Retinal pigment epithelial cell (primary cell): ENCODE results near the gene TRIM69.
"Not testable (repeated sequence)": the region's sequence is repeated elsewhere in the genome, so short reads cannot be mapped to it uniquely, and the experiment has no call there.

Source experiments
- DNase-seq: peaks from one replicate; pipeline ENCODE4 v3.0.0-alpha.2; 2010; ENCODE audit warnings: low read depth
- H3K4me3 ChIP-seq: 2 replicates; pipeline ENCODE4 v1.5.1; 2011; ENCODE audit warnings: mild to moderate bottlenecking, low read length, control low read depth, moderate library complexity
- TF ChIP-seq, protein P1 (sequence below): conservative IDR thresholded peaks from 2 replicates; pipeline ENCODE4 v1.5.1; 2011; ENCODE audit warnings: low read depth, low read length, control low read depth, inconsistent platforms

Gene TRIM69

DNA sequence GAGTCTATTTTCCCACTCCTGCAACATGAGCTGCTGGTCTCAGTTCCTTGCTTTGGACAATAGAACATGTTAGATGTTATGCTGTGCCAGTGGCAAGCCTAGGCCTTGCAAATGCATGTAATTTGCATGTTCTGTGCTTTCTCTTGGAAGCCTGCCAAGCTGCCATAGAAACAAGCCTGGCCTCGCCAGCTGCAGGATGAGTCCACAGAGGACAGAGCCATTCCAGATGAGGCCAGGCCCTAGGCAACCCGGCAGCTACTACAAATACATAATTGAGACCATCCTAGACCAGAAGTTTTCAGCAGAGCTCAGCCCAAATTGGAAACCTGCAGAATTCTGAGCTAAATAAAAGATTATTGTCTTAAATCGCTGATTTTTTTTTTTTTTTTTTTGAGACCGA is 39.6 kb downstream of the TRIM69 start:
- no peak overlapping the region for H3K4me3 ChIP-seq
- no peak for DNase-seq
- TF ChIP-seq, protein P1, sequence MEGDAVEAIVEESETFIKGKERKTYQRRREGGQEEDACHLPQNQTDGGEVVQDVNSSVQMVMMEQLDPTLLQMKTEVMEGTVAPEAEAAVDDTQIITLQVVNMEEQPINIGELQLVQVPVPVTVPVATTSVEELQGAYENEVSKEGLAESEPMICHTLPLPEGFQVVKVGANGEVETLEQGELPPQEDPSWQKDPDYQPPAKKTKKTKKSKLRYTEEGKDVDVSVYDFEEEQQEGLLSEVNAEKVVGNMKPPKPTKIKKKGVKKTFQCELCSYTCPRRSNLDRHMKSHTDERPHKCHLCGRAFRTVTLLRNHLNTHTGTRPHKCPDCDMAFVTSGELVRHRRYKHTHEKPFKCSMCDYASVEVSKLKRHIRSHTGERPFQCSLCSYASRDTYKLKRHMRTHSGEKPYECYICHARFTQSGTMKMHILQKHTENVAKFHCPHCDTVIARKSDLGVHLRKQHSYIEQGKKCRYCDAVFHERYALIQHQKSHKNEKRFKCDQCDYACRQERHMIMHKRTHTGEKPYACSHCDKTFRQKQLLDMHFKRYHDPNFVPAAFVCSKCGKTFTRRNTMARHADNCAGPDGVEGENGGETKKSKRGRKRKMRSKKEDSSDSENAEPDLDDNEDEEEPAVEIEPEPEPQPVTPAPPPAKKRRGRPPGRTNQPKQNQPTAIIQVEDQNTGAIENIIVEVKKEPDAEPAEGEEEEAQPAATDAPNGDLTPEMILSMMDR, result no peak

DNA sequence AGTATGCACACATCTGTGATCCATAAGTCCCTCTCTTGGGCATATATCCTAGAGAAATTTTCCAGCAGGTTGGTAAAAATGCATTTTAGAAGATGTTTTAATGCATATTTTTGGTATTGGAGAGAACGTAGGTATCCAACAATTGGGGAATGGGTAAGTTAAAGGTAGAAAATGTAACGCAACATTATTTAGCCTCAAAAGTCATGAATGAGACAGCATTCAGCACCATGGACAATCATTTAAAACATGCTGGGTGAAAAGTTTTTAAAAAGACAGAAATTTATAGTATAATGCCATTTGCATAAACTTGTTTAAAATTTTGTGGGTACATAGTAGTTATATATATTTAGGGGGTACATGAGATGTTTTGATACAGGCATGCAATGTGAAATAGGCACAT is 43.4 kb downstream of the TRIM69 start:
- no peak overlapping the region for H3K4me3 ChIP-seq
- DNase-seq, result no peak
- TF ChIP-seq, protein P1, result no peak

DNA sequence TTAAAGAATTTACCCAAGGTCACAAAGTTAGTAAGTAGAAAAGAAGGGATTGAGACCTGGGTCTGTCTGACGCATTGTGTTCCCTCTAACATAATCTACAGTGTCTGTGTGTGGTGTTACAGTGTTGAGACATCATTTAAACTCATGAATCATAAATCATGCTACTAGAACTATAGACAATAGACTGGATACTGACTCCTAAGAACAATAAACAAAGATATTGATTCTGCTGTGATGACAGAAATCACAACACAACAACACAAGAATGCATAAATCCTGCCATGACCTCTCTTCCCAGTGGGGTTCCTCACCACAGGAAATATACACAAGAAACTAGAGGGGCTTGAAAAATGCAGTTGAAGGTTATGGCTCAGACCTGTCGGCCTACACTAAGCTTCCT is 44.3 kb downstream of the TRIM69 start:
- TF ChIP-seq, protein P1, result no peak
- H3K4me3 ChIP-seq, result no peak overlapping the region
- no peak for DNase-seq

DNA sequence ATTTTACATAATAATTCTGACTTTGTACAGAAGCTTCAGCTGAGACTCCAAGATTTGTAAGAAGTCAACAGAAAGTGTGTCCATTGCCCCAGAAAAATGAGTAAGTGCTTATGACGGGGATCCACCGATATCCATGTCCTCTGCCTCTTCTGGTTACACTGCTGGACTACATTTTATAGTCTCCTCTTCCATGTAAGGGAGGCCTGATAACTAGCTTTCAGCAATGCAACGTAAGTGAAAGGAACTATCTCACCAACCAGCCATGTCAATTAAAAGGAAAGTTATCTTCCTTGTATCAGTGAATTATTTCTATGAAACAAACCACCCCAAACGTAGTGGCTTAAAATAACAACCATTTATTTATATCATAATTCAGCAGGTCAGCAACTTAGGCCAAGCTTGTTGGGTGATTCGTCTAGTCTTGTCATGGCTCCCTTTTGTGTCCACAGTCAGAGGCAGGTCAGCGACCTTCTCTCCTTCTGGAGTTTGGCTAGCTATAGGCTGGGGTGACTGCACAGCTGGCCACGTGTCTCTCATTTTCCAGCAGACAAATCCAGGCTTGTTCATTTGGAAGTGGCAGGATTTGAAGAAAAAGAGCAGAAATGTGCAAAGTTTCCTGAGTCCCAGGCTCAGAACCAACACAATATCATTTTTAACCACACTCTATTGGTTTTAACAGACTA is 44.9 kb downstream of the TRIM69 start:
- TF ChIP-seq, protein P1, result no peak
- no peak for DNase-seq
- H3K4me3 ChIP-seq, result no peak overlapping the region

DNA sequence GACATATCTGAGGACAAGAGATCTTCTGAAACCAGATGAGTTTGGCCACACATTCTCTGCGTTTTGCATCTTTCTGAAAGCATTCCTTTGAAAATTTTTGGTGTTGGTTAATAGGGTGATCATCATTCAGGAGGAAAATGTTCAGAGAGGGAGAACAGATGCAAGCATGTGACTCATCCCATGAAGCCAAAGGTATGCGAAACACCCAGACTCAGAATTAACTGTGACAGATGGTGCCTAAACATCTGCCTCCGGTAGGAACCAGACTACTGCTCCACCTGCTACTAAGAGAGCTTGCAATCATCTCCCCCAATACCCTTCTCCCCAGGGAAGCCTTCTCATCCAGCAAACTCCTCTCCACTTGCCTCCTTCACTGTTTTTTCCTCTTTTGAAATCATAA is 46.2 kb downstream of the TRIM69 start:
- TF ChIP-seq, protein P1, result no peak
- DNase-seq, result no peak
- H3K4me3 ChIP-seq, result no peak overlapping the region

DNA sequence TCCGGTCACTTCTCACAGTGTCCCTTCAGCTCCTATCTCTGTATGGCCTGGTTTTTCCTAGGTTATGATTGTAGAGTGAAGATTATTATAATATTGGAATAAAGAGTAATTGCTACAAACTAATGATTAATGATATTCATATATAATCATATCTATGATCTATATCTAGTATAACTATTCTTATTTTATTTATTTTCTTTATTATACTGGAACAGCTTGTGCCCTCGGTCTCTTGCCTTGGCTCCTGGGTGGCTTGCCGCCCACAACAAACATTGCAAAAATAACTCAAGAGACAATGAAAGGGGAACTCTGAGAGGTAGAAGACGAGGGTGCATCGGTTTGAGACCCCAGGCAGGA is 48.6 kb downstream of the TRIM69 start:
- peak overlapping the region; percentile 70 for H3K4me3 ChIP-seq

DNA sequence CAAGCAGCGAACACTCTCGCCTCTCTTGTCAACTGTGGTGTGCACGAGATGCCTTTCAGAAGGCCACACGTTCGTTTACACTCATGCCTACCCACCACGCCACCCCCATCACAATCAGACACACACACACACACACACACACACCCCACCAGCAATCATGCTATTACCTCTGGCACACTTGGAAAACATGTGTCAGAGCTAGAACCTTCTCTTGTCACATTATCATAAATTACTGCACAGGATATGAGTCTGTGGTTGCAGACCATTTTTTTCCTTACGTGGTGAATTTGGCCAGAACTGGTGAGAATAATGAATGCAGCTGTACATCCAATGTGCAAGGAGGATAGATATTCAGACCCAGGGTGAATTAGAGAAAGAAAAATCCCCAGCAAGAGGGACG is 52.4 kb downstream of the TRIM69 start:
- no peak for DNase-seq
- no peak overlapping the region for H3K4me3 ChIP-seq
- TF ChIP-seq, protein P1, result no peak

More for the DNA sequence above, 48.6 kb downstream of the TRIM69 start:
- not testable (repeated sequence) for DNase-seq
